Activated T-cell treated with anti-CD3 and anti-CD28 coated beads, Interleukin-2, amount 50 U/mL, for 1 hour (primary cell): ENCODE results near the gene HOGA1.
"Not testable (repeated sequence)": the region's sequence is repeated elsewhere in the genome, so short reads cannot be mapped to it uniquely, and the experiment has no call there.

Experiments used
- DNase-seq: peaks from one replicate; pipeline ENCODE4 v3.0.0-alpha.2; 2020

Gene HOGA1

GRCh38 chr10:97612386-97612785 lies 28.2 kb downstream of the HOGA1 start:
- DNase-seq = no peak

GRCh38 chr10:97618285-97618684 lies 34.1 kb downstream of the HOGA1 start:
- DNase-seq = no peak

- DNase-seq = no peak
Measured at GRCh38 chr10:97618733-97619132, 34.5 kb downstream of the HOGA1 start.

- no peak for DNase-seq
Measured at GRCh38 chr10:97623277-97623676, 39.1 kb downstream of the HOGA1 start.

- no peak for DNase-seq
Measured at GRCh38 chr10:97627731-97628130, 43.5 kb downstream of the HOGA1 start.

- no peak for DNase-seq
Measured at GRCh38 chr10:97628228-97628627, 44.0 kb downstream of the HOGA1 start.

GRCh38 chr10:97629289-97629688 lies 45.1 kb downstream of the HOGA1 start:
- no peak for DNase-seq

- no peak for DNase-seq
Measured at GRCh38 chr10:97631098-97631497, 46.9 kb downstream of the HOGA1 start.

GRCh38 chr10:97632949-97633884 lies 49.0 kb downstream of the HOGA1 start, which contains the start of gene MORN4:
Gene MORN4, minus strand, starts transcription at chr10:97633500. Its CDS starts 13,847 bp downstream, at chr10:97619653.
- peak; percentile 90 for DNase-seq

GRCh38 chr10:97633921-97634320 lies 49.7 kb downstream of the HOGA1 start:
- DNase-seq = no peak

GRCh38 chr10:97635577-97635976 lies 51.4 kb downstream of the HOGA1 start:
- DNase-seq = no peak

- DNase-seq = not testable (repeated sequence)
Measured at GRCh38 chr10:97639090-97639489, 54.9 kb downstream of the HOGA1 start.

GRCh38 chr10:97640174-97640867 lies 56.1 kb downstream of the HOGA1 start, which contains the start of gene PI4K2A:
Gene PI4K2A, plus strand, starts transcription at chr10:97640671. Its CDS starts 72 bp downstream, at chr10:97640743.
- DNase-seq = peak; percentile 96

GRCh38 chr10:97640868-97641811 lies 57.0 kb downstream of the HOGA1 start:
- peak; percentile 29 for DNase-seq

- not testable (repeated sequence) for DNase-seq
Measured at GRCh38 chr10:97642471-97643159, 58.4 kb downstream of the HOGA1 start.

GRCh38 chr10:97643441-97643985 lies 59.3 kb downstream of the HOGA1 start:
- DNase-seq = no peak

- no peak for DNase-seq
Measured at GRCh38 chr10:97644936-97645335, 60.7 kb downstream of the HOGA1 start.

- DNase-seq = no peak
Measured at GRCh38 chr10:97647556-97647955, 63.4 kb downstream of the HOGA1 start.

- no peak for DNase-seq
Measured at GRCh38 chr10:97648562-97649404, 64.6 kb downstream of the HOGA1 start.

GRCh38 chr10:97649405-97649750 lies 65.2 kb downstream of the HOGA1 start:
- not testable (repeated sequence) for DNase-seq

GRCh38 chr10:97650726-97651125 lies 66.5 kb downstream of the HOGA1 start:
- DNase-seq = no peak
